ENCODE data around the gene PTPN6.

DNA sequence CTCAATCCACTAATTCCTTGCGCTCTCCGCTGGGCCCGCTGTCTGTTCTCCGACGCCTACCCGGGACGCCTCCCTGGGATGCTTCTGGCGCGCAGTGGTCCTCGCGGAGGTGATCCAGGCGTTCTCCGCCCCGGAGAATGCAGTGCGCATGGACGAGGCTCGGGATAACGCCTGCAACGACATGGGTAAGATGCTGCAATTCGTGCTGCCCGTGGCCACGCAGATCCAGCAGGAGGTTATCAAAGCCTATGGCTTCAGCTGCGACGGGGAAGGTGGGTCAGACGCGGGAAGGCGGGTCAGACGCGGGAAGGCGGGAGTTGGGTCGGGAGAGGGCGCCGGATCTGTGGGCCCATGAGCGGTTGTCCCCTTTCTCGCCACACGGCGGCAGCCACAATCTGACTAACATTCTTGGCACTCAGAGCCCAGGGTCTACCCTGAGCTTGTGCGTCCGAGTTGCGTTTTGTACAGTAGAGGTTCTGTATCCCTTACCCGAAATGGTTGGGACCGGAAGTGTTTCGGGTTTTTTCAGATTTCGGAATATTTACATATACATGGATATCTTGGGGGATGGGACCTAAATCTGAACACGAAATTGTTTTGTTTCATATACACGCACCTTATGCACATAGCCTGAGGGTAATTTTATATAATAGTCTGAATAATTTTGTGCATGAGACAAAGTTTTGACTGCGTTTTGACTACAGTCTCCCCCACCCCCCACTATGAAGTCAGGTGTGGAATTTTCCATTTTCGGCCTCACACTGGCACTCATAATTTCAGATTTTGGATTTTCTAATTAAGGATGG is 6.6 kb upstream of the PTPN6 start:
- TF ChIP-seq, protein P1, sequence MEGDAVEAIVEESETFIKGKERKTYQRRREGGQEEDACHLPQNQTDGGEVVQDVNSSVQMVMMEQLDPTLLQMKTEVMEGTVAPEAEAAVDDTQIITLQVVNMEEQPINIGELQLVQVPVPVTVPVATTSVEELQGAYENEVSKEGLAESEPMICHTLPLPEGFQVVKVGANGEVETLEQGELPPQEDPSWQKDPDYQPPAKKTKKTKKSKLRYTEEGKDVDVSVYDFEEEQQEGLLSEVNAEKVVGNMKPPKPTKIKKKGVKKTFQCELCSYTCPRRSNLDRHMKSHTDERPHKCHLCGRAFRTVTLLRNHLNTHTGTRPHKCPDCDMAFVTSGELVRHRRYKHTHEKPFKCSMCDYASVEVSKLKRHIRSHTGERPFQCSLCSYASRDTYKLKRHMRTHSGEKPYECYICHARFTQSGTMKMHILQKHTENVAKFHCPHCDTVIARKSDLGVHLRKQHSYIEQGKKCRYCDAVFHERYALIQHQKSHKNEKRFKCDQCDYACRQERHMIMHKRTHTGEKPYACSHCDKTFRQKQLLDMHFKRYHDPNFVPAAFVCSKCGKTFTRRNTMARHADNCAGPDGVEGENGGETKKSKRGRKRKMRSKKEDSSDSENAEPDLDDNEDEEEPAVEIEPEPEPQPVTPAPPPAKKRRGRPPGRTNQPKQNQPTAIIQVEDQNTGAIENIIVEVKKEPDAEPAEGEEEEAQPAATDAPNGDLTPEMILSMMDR (conservative IDR thresholded peaks at IDR 0.05; ENCODE audit: low read length): peak; percentile 93
- no peak for TF ChIP-seq EZH2phosphoT487 (IDR thresholded peaks at IDR 0.05; ENCODE audit: borderline replicate concordance, low read depth, low read length)
